ENCODE measurements around the gene ADAMTSL5. TPM values are rescaled to one million over a fixed set of nuclear protein-coding genes. Genes with fewer than 3 reads are reported as not detected.
A peak's percentile ranks its signal among the peaks of the same experiment; 100 is the strongest.

ADAMTSL5 gene
- total and polyA plus RNA-seq, 2 of the 13 experiments (the other 11 are each of a cell fraction or from before 2014, with no cell fraction given), result 0.60 to 2.7 TPM

- TF ChIP-seq MAF1 (CRISPR knock-in tag; IDR thresholded peaks at IDR 0.05; ENCODE audit: borderline replicate concordance), result no peak
- TF ChIP-seq RERE (CRISPR knock-in tag; IDR thresholded peaks at IDR 0.05; ENCODE audit: low read depth), result no peak
- no peak for TF ChIP-seq NFIB (CRISPR knock-in tag; IDR thresholded peaks at IDR 0.05; ENCODE audit: borderline replicate concordance)
- TF ChIP-seq ZNF562 (CRISPR knock-in tag; IDR thresholded peaks at IDR 0.05; ENCODE audit: borderline replicate concordance), result no peak
- no peak for TF ChIP-seq ZNF720 (CRISPR knock-in tag; IDR thresholded peaks at IDR 0.05)
- no peak for TF ChIP-seq ZNF639 (CRISPR knock-in tag; conservative IDR thresholded peaks at IDR 0.05)
- TF ChIP-seq ZNF768 (CRISPR knock-in tag; IDR thresholded peaks at IDR 0.05), result peak; percentile 54; the same call in 1 of the 2 replicates
- TF ChIP-seq THAP9 (CRISPR knock-in tag; IDR thresholded peaks at IDR 0.05; ENCODE audit: borderline replicate concordance), result no peak; the same call in 1 of the 2 replicates
- TF ChIP-seq ZFP82 (CRISPR knock-in tag; IDR thresholded peaks at IDR 0.05; ENCODE audit: borderline replicate concordance), result 0 out of 2 replicates have a peak, but pooled peaks have one; percentile 76
- TF ChIP-seq EED (CRISPR knock-in tag; IDR thresholded peaks at IDR 0.05), result peak; percentile 83; the same call in 1 of the 2 replicates
- no peak for TF ChIP-seq ERF (CRISPR knock-in tag; IDR thresholded peaks at IDR 0.05)
- no peak for TF ChIP-seq TBL1XR1 (IDR thresholded peaks at IDR 0.05; ENCODE audit: borderline replicate concordance, low read length, partially characterized antibody)
- peak; percentile 99 for TF ChIP-seq ZNF629 (CRISPR knock-in tag; conservative IDR thresholded peaks at IDR 0.05)
- TF ChIP-seq ZSCAN21 (CRISPR knock-in tag; IDR thresholded peaks at IDR 0.05; ENCODE audit: borderline replicate concordance), result peak; percentile 72
- no peak for TF ChIP-seq SETDB1 (CRISPR knock-in tag; IDR thresholded peaks at IDR 0.05; ENCODE audit: borderline replicate concordance)
- no peak for TF ChIP-seq THAP7 (CRISPR knock-in tag; IDR thresholded peaks at IDR 0.05)
- TF ChIP-seq ZNF530 (CRISPR knock-in tag; IDR thresholded peaks at IDR 0.05; ENCODE audit: low read depth), result peak; percentile 85; the same call in 1 of the 2 replicates
- peak; percentile 71; the same call in 1 of the 2 replicates for TF ChIP-seq ZFP41 (CRISPR knock-in tag; IDR thresholded peaks at IDR 0.05; ENCODE audit: borderline replicate concordance)
Measured at GRCh38 chr19:1491114-1491848, 21.5 kb downstream of the ADAMTSL5 start, which contains the start of gene REEP6 (continued).

Data from HepG2 (cell line).